Mammary epithelial cell (primary cell): ENCODE results near the gene ARID4A.

ENCODE experiments used
- CTCF ChIP-seq, 2 donors: IDR thresholded peaks in 1 of 2; conservative IDR thresholded peaks in 1 of 2; 2 replicates each; pipeline ENCODE4 v1.5.1; 2011 to 2012; ENCODE audit warnings: inconsistent platforms in 2 of 2, low read length in 2 of 2, mild to moderate bottlenecking in 2 of 2, control low read depth in 1 of 2, low read depth in 1 of 2; ENCODE audit not compliant: insufficient read depth in 1 of 2; ENCODE audit errors: extremely low read depth in 1 of 2
- EZH2 ChIP-seq: IDR thresholded peaks from 2 replicates; pipeline ENCODE4 v1.6.1; 2012; ENCODE audit warnings: low read length, inconsistent platforms, borderline replicate concordance

GRCh38 chr14:58390830-58391229 is 92.5 kb downstream of the ARID4A start:
- no peak for TF ChIP-seq CTCF (conservative IDR thresholded peaks at IDR 0.05 in 1 of 2, IDR thresholded peaks at IDR 0.05 in 1 of 2; ENCODE audit: extremely low read depth in 1 of 2, insufficient read depth in 1 of 2, low read depth in 1 of 2, low read length in 2 of 2)
- TF ChIP-seq EZH2: no peak
